HepG2 (cell line): Measurements from ENCODE around the gene TRMT1L. TPM values are rescaled to one million over a fixed set of nuclear protein-coding genes. Genes with fewer than 3 reads are reported as not detected.

ENCODE experiments used
- ATAC-seq: fragments of 200-7000 bp; cut with Tn5 transposase; 3 replicates; pipeline ENCODE4 v1.9.1; 2020; ENCODE audit warnings: mild to moderate bottlenecking, moderate library complexity
- BruUV-seq: library from RNA; stranded (reverse); fragments of 400-500 nt; replicated peaks from 2 replicates; lab custom pipeline; 2021; lab: Mats Ljungman, UMichigan
- CTCF ChIA-PET: fragments of 300-600 bp; formaldehyde crosslinking; extraction: SDS; loops from one replicate; lab custom pipeline; 2021; ENCODE audit warnings: low total read pairs, inconsistent platforms, low intra/inter-chr PET ratio; lab: Yijun Ruan, JAX
- POLR2A ChIA-PET: fragments of 350-600 bp; sonication (Branson Sonifier 250); formaldehyde crosslinking; loops from one replicate; lab custom pipeline; 2020; ENCODE audit warnings: antibody characterized with exemption, inconsistent platforms; lab: Yijun Ruan, JAX
- DNase-seq: peaks from one replicate; pipeline ENCODE4 v3.0.0-alpha.2; 2015; ENCODE audit warnings: low spot score
- FAIRE-seq: peaks from 3 replicates; lab custom pipeline; 2011; peaks lifted over from hg19 to GRCh38; lab: Jason Lieb, UNC
- H2AFZ ChIP-seq: one replicate; pipeline ENCODE4 v1.6.1; 2011; ENCODE audit warnings: low read length, inconsistent platforms
- H3K27ac ChIP-seq: fragments of 300-600 bp; 3 replicates; pipeline ENCODE4 v1.8.0; 2011; ENCODE audit warnings: mixed run types, mild to moderate bottlenecking, mixed read lengths, low read length, inconsistent platforms; ENCODE audit not compliant: insufficient read depth; ENCODE audit errors: extremely low read length
- H3K27me3 ChIP-seq, 2 experiments: fragments of 200-600 bp in 1 of 2; 2 replicates in 1 of 2; 3 replicates in 1 of 2; pipeline versions ENCODE4 v1.6.0 to v1.8.0; 2011; ENCODE audit warnings: low read length in 2 of 2, mild to moderate bottlenecking in 2 of 2, moderate library complexity in 2 of 2, inconsistent platforms in 1 of 2; ENCODE audit not compliant: insufficient read depth in 2 of 2, control insufficient read depth in 1 of 2
- H3K36me3 ChIP-seq, 2 experiments: fragments of 200-600 bp in 1 of 2; replicated peaks in 1 of 2; 2 replicates in 1 of 2; 3 replicates in 1 of 2; pipeline versions ENCODE4 v1.5.1 to v1.8.0; 2011; ENCODE audit warnings: low read length in 2 of 2, inconsistent platforms in 1 of 2; ENCODE audit not compliant: insufficient read depth in 2 of 2, control insufficient read depth in 1 of 2
- H3K4me1 ChIP-seq: 2 replicates; pipeline ENCODE4 v1.5.1; 2012; ENCODE audit warnings: low read length, inconsistent platforms; ENCODE audit not compliant: insufficient read depth
- H3K4me2 ChIP-seq: 2 replicates; pipeline ENCODE4 v1.6.0; 2011; ENCODE audit warnings: low read depth, low read length, inconsistent platforms
- H3K4me3 ChIP-seq, 3 experiments: fragments of 200-600 bp in 1 of 3; sonication (generic), shearing (Covaris generic) in 1 of 3; replicated peaks in 1 of 3; 2 replicates each; pipeline ENCODE4 v1.5.1; 2011 to 2016; ENCODE audit warnings: low read length in 3 of 3, inconsistent platforms in 2 of 3, low read depth in 2 of 3, mild to moderate bottlenecking in 2 of 3, control low read depth in 1 of 3, mixed read lengths in 1 of 3; ENCODE audit not compliant: insufficient read depth in 1 of 3
- H3K79me2 ChIP-seq: one replicate; pipeline ENCODE4 v1.6.1; 2011; ENCODE audit warnings: low read length, inconsistent platforms; ENCODE audit not compliant: insufficient read depth
- H3K9ac ChIP-seq: 2 replicates; pipeline ENCODE4 v1.6.0; 2011; ENCODE audit warnings: mild to moderate bottlenecking, low read depth, low read length, inconsistent platforms; ENCODE audit not compliant: insufficient read depth
- H3K9me3 ChIP-seq: 2 replicates; pipeline ENCODE4 v1.5.1; 2012; ENCODE audit warnings: mild to moderate bottlenecking, low read length
- H4K20me1 ChIP-seq: 2 replicates; pipeline ENCODE4 v1.6.0; 2011; ENCODE audit warnings: inconsistent platforms, mild to moderate bottlenecking, low read length, moderate library complexity; ENCODE audit not compliant: insufficient read depth
- CSRNP1 ChIP-seq: sonication (generic); formaldehyde crosslinking; IDR thresholded peaks from 2 replicates; pipeline ENCODE4 v1.8.1; 2023; ENCODE audit warnings: mild to moderate bottlenecking, missing genetic modification reagents
- MTA3 ChIP-seq: sonication (generic); formaldehyde crosslinking; IDR thresholded peaks from 2 replicates; pipeline ENCODE4 v1.4.0; 2020; ENCODE audit warnings: missing genetic modification reagents
- PITX1 ChIP-seq: sonication (generic); formaldehyde crosslinking; IDR thresholded peaks from 2 replicates; pipeline ENCODE4 v1.5.1; 2020; ENCODE audit warnings: mild to moderate bottlenecking, missing genetic modification reagents
- RBM39 ChIP-seq: fragments of 200-400 bp; formaldehyde crosslinking; IDR thresholded peaks from one replicate; pipeline ENCODE4 v1.6.1; 2018; ENCODE audit warnings: antibody characterized with exemption, mild to moderate bottlenecking, low read depth, low read length; ENCODE audit not compliant: poor library complexity, severe bottlenecking
- TGIF2 ChIP-seq: IDR thresholded peaks from 2 replicates; pipeline ENCODE4 v1.6.1; 2016; ENCODE audit warnings: control low read depth, missing compliant biosample characterization
- XBP1 ChIP-seq: sonication (generic); formaldehyde crosslinking; IDR thresholded peaks from 2 replicates; pipeline ENCODE4 v1.5.0; 2020; ENCODE audit warnings: missing genetic modification reagents
- ZFP90 ChIP-seq: sonication (generic); formaldehyde crosslinking; IDR thresholded peaks from 2 replicates; pipeline ENCODE4 v1.8.0; 2022; ENCODE audit warnings: missing genetic modification reagents, mild to moderate bottlenecking, inconsistent platforms, borderline replicate concordance
- ZKSCAN8 ChIP-seq: IDR thresholded peaks from 2 replicates; pipeline ENCODE4 v1.6.1; 2016; ENCODE audit warnings: borderline replicate concordance, missing genetic modification reagents, missing compliant biosample characterization
- ZNF142 ChIP-seq: sonication (generic); formaldehyde crosslinking; IDR thresholded peaks from 2 replicates; pipeline ENCODE4 v1.4.0; 2020; ENCODE audit warnings: missing genetic modification reagents
- ZNF703 ChIP-seq: sonication (generic); formaldehyde crosslinking; IDR thresholded peaks from 2 replicates; pipeline ENCODE4 v1.5.1; 2020; ENCODE audit warnings: missing genetic modification reagents, mild to moderate bottlenecking, moderate library complexity, borderline replicate concordance
- ZNF75D ChIP-seq: sonication (generic); formaldehyde crosslinking; IDR thresholded peaks from 2 replicates; pipeline ENCODE4 v1.8.1; 2023; ENCODE audit warnings: missing genetic modification reagents, mild to moderate bottlenecking, borderline replicate concordance
- in situ Hi-C: cut with HindIII; loops from 2 replicates; pipeline ENCODE4 v1.10.0; 2017; ENCODE audit warnings: low pct_unique_long_range_greater_than_20kb; ENCODE audit not compliant: extremely low pct_ligation_motif_present
- intact Hi-C: fragments of 100-400 bp; cut with micrococcal nuclease; formaldehyde crosslinking; loops from one replicate; pipeline ENCODE4 v1.10.0; 2022; ENCODE audit not compliant: unreplicated experiment
- polyA plus RNA-seq, 8 experiments: library from polyadenylated mRNA; depleted of rRNA in 3 of 8; stranded (reverse) in 7 of 8; unstranded in 1 of 8; fragments of >200 nt; fragmentation: Illumina TruSeq in 4 of 8; extraction: Trizol in 4 of 8; gene quantifications; 2 replicates each; pipeline versions ENCODE4 v1.2.1 to v1.2.3, GENCODE V29; 2011 to 2016; ENCODE audit warnings: low read depth in 4 of 8, missing spikeins in 1 of 8, mixed read lengths in 1 of 8; ENCODE audit not compliant: insufficient read depth in 1 of 8
- total RNA-seq, 5 experiments: library from RNA; depleted of rRNA; stranded (reverse); fragments of >200 nt; fragmentation: Illumina TruSeq; extraction: Trizol; gene quantifications; 2 replicates each; pipeline ENCODE4 v1.2.3, GENCODE V29; 2016; ENCODE audit warnings: low read depth in 1 of 5
- TF ChIP-seq, protein P1 (sequence below): sonication (generic); formaldehyde crosslinking; IDR thresholded peaks from 2 replicates; pipeline ENCODE4 v1.4.0; 2020; ENCODE audit warnings: missing genetic modification reagents, mild to moderate bottlenecking, borderline replicate concordance

Gene TRMT1L
- total and polyA plus RNA-seq, 2 of the 13 experiments (the other 11 are each of a cell fraction or from before 2014, with no cell fraction given) = 17.9 to 19.2 TPM

DNA sequence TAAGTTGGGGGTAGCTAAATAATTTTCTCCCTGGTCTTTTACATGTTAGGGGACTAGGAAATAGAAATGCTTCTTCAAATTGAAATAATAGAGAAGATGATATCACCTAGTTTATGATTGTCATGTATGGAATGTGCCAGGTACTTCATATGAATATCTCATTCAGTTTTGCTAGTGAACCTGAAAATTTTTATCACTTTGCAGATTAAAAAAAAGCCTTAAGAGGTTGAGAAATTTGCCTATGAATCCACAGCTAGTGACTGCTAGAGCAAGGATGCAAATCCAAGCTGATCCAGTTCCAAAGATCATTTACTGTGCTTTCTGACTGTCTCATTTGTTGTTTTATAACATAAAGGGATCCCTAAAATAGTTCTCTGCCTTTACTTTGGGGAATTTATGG, 86.7 kb downstream of the TRMT1L start:
- Histone ChIP-seq H3K27me3 (no peaks in the 10 kb centered on the region), H3K9ac (no peak overlapping the region), H3K79me2 (peaks cover 42% of the 10 kb centered on the region), H3K4me1 (peaks cover 21% of the 10 kb centered on the region), H3K4me3 (no peak overlapping the region), H3K36me3 (peaks cover 0 to 3% of the 10 kb centered on the region in 2 experiments; a peak in 2 of 5 replicates), H3K27ac (no peak overlapping the region), H3K9me3 (no peaks in the 10 kb centered on the region), H2AFZ (no peak overlapping the region), H4K20me1 (no peaks in the 10 kb centered on the region; the same call in 1 of the 2 replicates), H3K4me2 (no peak overlapping the region)
- TF ChIP-seq RBM39 = no peak
- no peak for TF ChIP-seq XBP1
- TF ChIP-seq ZFP90 = no peak
- no peak for TF ChIP-seq MTA3 (CRISPR knock-in tag)
- no peak for TF ChIP-seq TGIF2 (CRISPR knock-in tag)
- TF ChIP-seq ZNF703 = no peak
- TF ChIP-seq, protein P1, sequence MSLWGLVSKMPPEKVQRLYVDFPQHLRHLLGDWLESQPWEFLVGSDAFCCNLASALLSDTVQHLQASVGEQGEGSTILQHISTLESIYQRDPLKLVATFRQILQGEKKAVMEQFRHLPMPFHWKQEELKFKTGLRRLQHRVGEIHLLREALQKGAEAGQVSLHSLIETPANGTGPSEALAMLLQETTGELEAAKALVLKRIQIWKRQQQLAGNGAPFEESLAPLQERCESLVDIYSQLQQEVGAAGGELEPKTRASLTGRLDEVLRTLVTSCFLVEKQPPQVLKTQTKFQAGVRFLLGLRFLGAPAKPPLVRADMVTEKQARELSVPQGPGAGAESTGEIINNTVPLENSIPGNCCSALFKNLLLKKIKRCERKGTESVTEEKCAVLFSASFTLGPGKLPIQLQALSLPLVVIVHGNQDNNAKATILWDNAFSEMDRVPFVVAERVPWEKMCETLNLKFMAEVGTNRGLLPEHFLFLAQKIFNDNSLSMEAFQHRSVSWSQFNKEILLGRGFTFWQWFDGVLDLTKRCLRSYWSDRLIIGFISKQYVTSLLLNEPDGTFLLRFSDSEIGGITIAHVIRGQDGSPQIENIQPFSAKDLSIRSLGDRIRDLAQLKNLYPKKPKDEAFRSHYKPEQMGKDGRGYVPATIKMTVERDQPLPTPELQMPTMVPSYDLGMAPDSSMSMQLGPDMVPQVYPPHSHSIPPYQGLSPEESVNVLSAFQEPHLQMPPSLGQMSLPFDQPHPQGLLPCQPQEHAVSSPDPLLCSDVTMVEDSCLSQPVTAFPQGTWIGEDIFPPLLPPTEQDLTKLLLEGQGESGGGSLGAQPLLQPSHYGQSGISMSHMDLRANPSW (CRISPR knock-in tag) = no peak
- TF ChIP-seq PITX1 = no peak
- TF ChIP-seq ZNF142 (CRISPR knock-in tag) = no peak
- TF ChIP-seq CSRNP1 (CRISPR knock-in tag) = no peak
- TF ChIP-seq ZNF75D = no peak
- no peak for TF ChIP-seq ZKSCAN8 (CRISPR knock-in tag)
- BruUV-seq = no TSS peak
- in situ Hi-C loops (no loop called here), intact Hi-C loops (no loop called here)
- FAIRE-seq (no peak), DNase-seq (no peak), ATAC-seq (no peak)
- ChIA-PET POLR2A (no interaction called here), CTCF (no interaction called here)
